Liver (tissue), 9 donors: ENCODE data around the gene PINK1. TPM values are rescaled to one million over a fixed set of nuclear protein-coding genes. Genes with fewer than 3 reads are reported as not detected.
A peak's percentile ranks its signal among the peaks of the same experiment; 100 is the strongest.
"Not testable (repeated sequence)": the region's sequence is repeated elsewhere in the genome, so short reads cannot be mapped to it uniquely, and the experiment has no call there.

Experiments
- DNase-seq: peaks from one replicate; pipeline ENCODE4 v3.0.0-alpha.2; 2017; ENCODE audit warnings: low spot score
- H3K27ac ChIP-seq, 2 donors: one replicate each; pipeline ENCODE4 v1.7.0; 2013; ENCODE audit warnings: inconsistent platforms in 2 of 2, low read length in 2 of 2, control low read depth in 1 of 2, low read depth in 1 of 2, mild to moderate bottlenecking in 1 of 2
- H3K27me3 ChIP-seq, 4 donors: one replicate each; pipeline versions ENCODE4 v1.6.1 to v1.7.0; 2013; ENCODE audit warnings: low read length in 3 of 4, inconsistent platforms in 1 of 4, mild to moderate bottlenecking in 1 of 4, moderate library complexity in 1 of 4; ENCODE audit not compliant: control insufficient read depth in 4 of 4, insufficient read depth in 4 of 4
- H3K36me3 ChIP-seq, 4 donors: one replicate each; pipeline versions ENCODE4 v1.6.1 to v1.7.0; 2013; ENCODE audit warnings: low read length in 3 of 4, mild to moderate bottlenecking in 3 of 4, low read depth in 1 of 4, moderate library complexity in 1 of 4; ENCODE audit not compliant: control insufficient read depth in 4 of 4, insufficient read depth in 3 of 4
- H3K4me1 ChIP-seq, 4 donors: one replicate each; pipeline versions ENCODE4 v1.6.1 to v1.7.0; 2013; ENCODE audit warnings: low read length in 3 of 4, mild to moderate bottlenecking in 3 of 4, moderate library complexity in 1 of 4; ENCODE audit not compliant: control insufficient read depth in 4 of 4, insufficient read depth in 4 of 4
- H3K4me3 ChIP-seq, 3 donors: one replicate each; pipeline versions ENCODE4 v1.6.1 to v1.7.0; 2013; ENCODE audit warnings: low read length in 3 of 3, control low read depth in 1 of 3, low read depth in 1 of 3, mild to moderate bottlenecking in 1 of 3
- H3K9ac ChIP-seq, 2 donors: one replicate each; pipeline ENCODE4 v1.7.0; 2013; ENCODE audit warnings: low read length in 2 of 2, mild to moderate bottlenecking in 2 of 2, moderate library complexity in 2 of 2, control low read depth in 1 of 2, low read depth in 1 of 2
- H3K9me3 ChIP-seq, 4 donors: one replicate each; pipeline versions ENCODE4 v1.6.1 to v1.7.0; 2013; ENCODE audit warnings: low read length in 3 of 4; ENCODE audit not compliant: control insufficient read depth in 4 of 4
- ATF3 ChIP-seq: IDR thresholded peaks from 2 replicates; pipeline ENCODE4 v1.6.1; 2016; ENCODE audit warnings: antibody characterized with exemption
- CTCF ChIP-seq: fragments of 150-350 bp; IDR thresholded peaks from 2 replicates; pipeline ENCODE4 v1.5.1; 2017; ENCODE audit warnings: improper control_type of control experiment, low read depth, low read length; ENCODE audit not compliant: missing input control
- EGR1 ChIP-seq, 2 donors: IDR thresholded peaks; 2 replicates each; pipeline ENCODE4 v1.6.1; 2016 to 2018; ENCODE audit warnings: antibody characterized with exemption in 2 of 2, low read depth in 2 of 2
- FOXA1 ChIP-seq: IDR thresholded peaks from 2 replicates; pipeline ENCODE4 v1.6.1; 2016; ENCODE audit warnings: antibody characterized with exemption
- FOXA2 ChIP-seq: IDR thresholded peaks from 2 replicates; pipeline ENCODE4 v1.6.1; 2016; ENCODE audit warnings: antibody characterized with exemption
- GABPA ChIP-seq, 2 donors: IDR thresholded peaks in 1 of 2; conservative IDR thresholded peaks in 1 of 2; 2 replicates each; pipeline ENCODE4 v1.6.1; 2016; ENCODE audit warnings: antibody characterized with exemption in 2 of 2, mild to moderate bottlenecking in 1 of 2, moderate library complexity in 1 of 2
- HNF4A ChIP-seq, 2 donors: conservative IDR thresholded peaks; 2 replicates each; pipeline ENCODE4 v1.6.1; 2016; ENCODE audit warnings: antibody characterized with exemption in 2 of 2, mild to moderate bottlenecking in 2 of 2
- HNF4G ChIP-seq: IDR thresholded peaks from 2 replicates; pipeline ENCODE4 v1.6.1; 2016; ENCODE audit warnings: antibody characterized with exemption
- JUND ChIP-seq, 2 donors: IDR thresholded peaks; 2 replicates each; pipeline ENCODE4 v1.6.1; 2016; ENCODE audit warnings: antibody characterized with exemption in 2 of 2
- MAX ChIP-seq: IDR thresholded peaks from 2 replicates; pipeline ENCODE4 v1.6.1; 2016; ENCODE audit warnings: antibody characterized with exemption
- NR2F2 ChIP-seq: IDR thresholded peaks from 2 replicates; pipeline ENCODE4 v1.6.1; 2016; ENCODE audit warnings: antibody characterized with exemption
- RAD21 ChIP-seq, 2 donors: IDR thresholded peaks; 2 replicates each; pipeline ENCODE4 v1.6.1; 2016; ENCODE audit warnings: antibody characterized with exemption in 2 of 2, mild to moderate bottlenecking in 2 of 2
- REST ChIP-seq: IDR thresholded peaks from 2 replicates; pipeline ENCODE4 v1.6.1; 2016; ENCODE audit warnings: antibody characterized with exemption, mild to moderate bottlenecking
- RXRA ChIP-seq, 2 donors: IDR thresholded peaks; 2 replicates each; pipeline ENCODE4 v1.6.1; 2017 to 2018; ENCODE audit warnings: antibody characterized with exemption in 2 of 2, mild to moderate bottlenecking in 1 of 2
- SP1 ChIP-seq: IDR thresholded peaks from 2 replicates; pipeline ENCODE4 v1.6.1; 2018; ENCODE audit warnings: antibody characterized with exemption, mild to moderate bottlenecking
- TAF1 ChIP-seq: conservative IDR thresholded peaks from 2 replicates; pipeline ENCODE4 v1.6.1; 2016; ENCODE audit warnings: antibody characterized with exemption, mild to moderate bottlenecking
- YY1 ChIP-seq: IDR thresholded peaks from 2 replicates; pipeline ENCODE4 v1.6.1; 2016; ENCODE audit warnings: antibody characterized with exemption, mild to moderate bottlenecking
- ZBTB33 ChIP-seq: IDR thresholded peaks from 2 replicates; pipeline ENCODE4 v1.6.1; 2016; ENCODE audit warnings: antibody characterized with exemption
- WGBS: extraction: QIAGEN DNeasy Blood & Tissue Kit; methylation state at CpG from one replicate; pipeline ENCODE4 v1.1.7; 2013; 5-methylcytosine and 5-hydroxymethylcytosine counted together
- polyA plus RNA-seq, 2 donors: library from polyadenylated mRNA; stranded (reverse) in 1 of 2; unstranded in 1 of 2; fragments of 200-250 nt in 1 of 2; fragments of >200 nt in 1 of 2; fragmentation: Nextera tagmentation in 1 of 2; extraction: Ambion mirVana in 1 of 2; gene quantifications; one replicate each; pipeline versions ENCODE4 v1.2.1 to v1.2.3, GENCODE V29; 2013 to 2015
- total RNA-seq, 2 donors: library from RNA; depleted of rRNA; stranded (reverse); fragments of >200 nt; gene quantifications; one replicate each; pipeline ENCODE4 v1.2.3, GENCODE V29; 2014
- donor health status: healthy.
- donor health status: healthy.
- donor health status: healthy.
- donor health status: healthy.
- donor health status: healthy.

Gene PINK1
- total and polyA plus RNA-seq, 4 donors, result 52.7 to 118 (median 62.2) TPM

GRCh38 chr1:20604678-20605077 lies 28.6 kb upstream of the PINK1 start:
- peak overlapping the region; percentile 56 to 92 for H3K27ac ChIP-seq
- peaks cover 14 to 46% (median 27%) of the 10 kb centered on the region in 4 donors for H3K4me1 ChIP-seq
- H3K9ac ChIP-seq, result no peak overlapping the region
- no peak overlapping the region for H3K4me3 ChIP-seq
- TF ChIP-seq YY1 (peak; percentile 69), RXRA (IDR thresholded peaks at IDR 0.05) (peak; percentile 61 to 82), FOXA2 (no peak), CTCF (no peak), EGR1 (IDR thresholded peaks at IDR 0.05; ENCODE audit: low read depth in 2 of 2) (peak in 1 of 2 donors; percentile 44), TAF1 (no peak), ATF3 (no peak), SP1 (peak; percentile 75), JUND (IDR thresholded peaks at IDR 0.05) (peak in 1 of 2 donors; percentile 33), HNF4G (peak; percentile 76), GABPA (IDR thresholded peaks at IDR 0.05 in 1 of 2, conservative IDR thresholded peaks at IDR 0.05 in 1 of 2) (peak in 1 of 2 donors; percentile 64), MAX (no peak), RAD21 (IDR thresholded peaks at IDR 0.05) (peak in 1 of 2 donors; percentile 4), NR2F2 (no peak), ZBTB33 (no peak), FOXA1 (no peak), HNF4A (conservative IDR thresholded peaks at IDR 0.05) (peak; percentile 91 to 93), REST (no peak)
- H3K36me3 ChIP-seq, result peaks cover 0 to 5% (median 3%) of the 10 kb centered on the region in 4 donors
- 35% methylated on average over 7 of the region's 7 CpGs for WGBS
- H3K27me3 ChIP-seq, result no peaks in the 10 kb centered on the region
- H3K9me3 ChIP-seq, result no peaks in the 10 kb centered on the region
- DNase-seq, result no peak

GRCh38 chr1:20606801-20607570 lies 26.3 kb upstream of the PINK1 start:
- H3K27me3 ChIP-seq, H3K4me3 ChIP-seq, DNase-seq, H3K9ac ChIP-seq, H3K9me3 ChIP-seq: not testable (repeated sequence)
- peak overlapping the region; percentile 8 to 64 for H3K27ac ChIP-seq
- 83% methylated on average over 6 of the region's 7 CpGs for WGBS
- H3K4me1 ChIP-seq, result peaks cover 13 to 43% (median 26%) of the 10 kb centered on the region in 4 donors
- peaks cover 0 to 12% (median 5%) of the 10 kb centered on the region in 4 donors for H3K36me3 ChIP-seq
